OCI-LY3 (cell line): ENCODE data around the gene FRMD7.

Experiments used
- EZH2phosphoT487 ChIP-seq: fragments of 200-600 bp; shearing (Covaris generic); IDR thresholded peaks from 2 replicates; pipeline ENCODE4 v1.6.1; 2018; ENCODE audit warnings: antibody characterized with exemption, mixed run types, low read depth
- TF ChIP-seq, protein P1 (sequence below): fragments of 200-600, 300-600 bp; sonication (generic); IDR thresholded peaks from 2 replicates; pipeline ENCODE4 v1.5.1; 2014; ENCODE audit warnings: antibody characterized with exemption, low read length, low read depth

DNA sequence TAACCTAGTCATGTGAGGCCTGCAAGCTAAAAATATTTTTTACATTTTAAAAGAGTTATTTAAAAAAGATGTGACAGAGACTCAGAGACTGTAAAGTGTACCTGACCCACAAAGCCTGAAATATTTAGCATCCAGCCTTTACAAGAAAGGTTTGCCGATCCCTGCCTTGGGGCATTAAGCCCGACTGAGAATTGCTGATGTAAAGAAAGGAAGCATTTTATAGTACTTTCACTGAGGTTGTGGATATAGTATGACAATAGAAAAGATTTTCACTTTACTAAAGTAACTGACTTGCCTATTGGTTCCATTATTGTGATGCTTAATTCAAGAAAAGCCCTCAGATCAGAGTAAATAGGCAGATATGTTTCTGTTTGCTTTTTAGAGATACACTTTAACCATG, 87.8 kb downstream of the FRMD7 start:
- TF ChIP-seq, protein P1, sequence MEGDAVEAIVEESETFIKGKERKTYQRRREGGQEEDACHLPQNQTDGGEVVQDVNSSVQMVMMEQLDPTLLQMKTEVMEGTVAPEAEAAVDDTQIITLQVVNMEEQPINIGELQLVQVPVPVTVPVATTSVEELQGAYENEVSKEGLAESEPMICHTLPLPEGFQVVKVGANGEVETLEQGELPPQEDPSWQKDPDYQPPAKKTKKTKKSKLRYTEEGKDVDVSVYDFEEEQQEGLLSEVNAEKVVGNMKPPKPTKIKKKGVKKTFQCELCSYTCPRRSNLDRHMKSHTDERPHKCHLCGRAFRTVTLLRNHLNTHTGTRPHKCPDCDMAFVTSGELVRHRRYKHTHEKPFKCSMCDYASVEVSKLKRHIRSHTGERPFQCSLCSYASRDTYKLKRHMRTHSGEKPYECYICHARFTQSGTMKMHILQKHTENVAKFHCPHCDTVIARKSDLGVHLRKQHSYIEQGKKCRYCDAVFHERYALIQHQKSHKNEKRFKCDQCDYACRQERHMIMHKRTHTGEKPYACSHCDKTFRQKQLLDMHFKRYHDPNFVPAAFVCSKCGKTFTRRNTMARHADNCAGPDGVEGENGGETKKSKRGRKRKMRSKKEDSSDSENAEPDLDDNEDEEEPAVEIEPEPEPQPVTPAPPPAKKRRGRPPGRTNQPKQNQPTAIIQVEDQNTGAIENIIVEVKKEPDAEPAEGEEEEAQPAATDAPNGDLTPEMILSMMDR, result no peak
- TF ChIP-seq EZH2phosphoT487, result no peak
